ENCODE results near the gene REC8. TPM values are rescaled to one million over a fixed set of nuclear protein-coding genes. Genes with fewer than 3 reads are reported as not detected.

REC8 gene
- total and polyA plus RNA-seq, 2 of the 4 experiments (the other 2 are of a cell fraction) = 0.36 to 3.5 TPM

DNA sequence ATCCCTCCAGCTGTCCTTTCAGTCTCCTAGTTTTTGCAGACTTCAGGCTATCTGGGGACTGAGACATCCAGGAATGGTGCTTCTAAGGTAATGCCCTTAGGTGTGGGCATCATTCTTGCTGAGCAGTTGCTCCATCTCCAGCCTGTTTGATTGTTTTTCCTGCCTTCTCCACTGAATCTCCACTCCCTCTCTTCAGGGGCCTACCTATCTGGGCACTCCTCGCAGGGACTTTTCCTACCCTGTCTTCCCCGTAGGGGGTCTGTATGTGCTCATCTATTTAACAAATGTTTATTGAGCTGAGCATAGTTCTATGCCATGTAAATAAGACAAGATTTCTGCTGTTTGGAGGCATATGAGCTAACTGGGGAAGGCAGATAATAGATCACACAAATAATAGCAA is 38.9 kb upstream of the REC8 start:
- Histone ChIP-seq H3K4me3 (ENCODE audit: insufficient read depth, low read depth, low read length) (no peak overlapping the region), H3K9ac (ENCODE audit: low read depth, low read length) (no peak overlapping the region), H2BK120ac (ENCODE audit: low read depth, low read length) (no peak overlapping the region), H3K14ac (replicated peaks; ENCODE audit: low read depth, low read length) (no peak overlapping the region), H3K27me3 (ENCODE audit: control insufficient read depth, insufficient read depth, low read length) (no peaks in the 10 kb centered on the region), H4K91ac (ENCODE audit: insufficient read depth, low read depth, low read length) (no peak overlapping the region), H3K36me3 (ENCODE audit: control insufficient read depth, insufficient read depth, low read length) (peaks cover 6% of the 10 kb centered on the region), H3K4me2 (ENCODE audit: low read depth, low read length) (no peak overlapping the region), H3K56ac (ENCODE audit: extremely low read depth, insufficient read depth, low read length) (no peak overlapping the region), H2AK5ac (ENCODE audit: low read depth, low read length) (no peak overlapping the region), H3K4me1 (ENCODE audit: control insufficient read depth, insufficient read depth, low read length) (peaks cover 8% of the 10 kb centered on the region; the same call in 1 of the 2 replicates), H3K23ac (ENCODE audit: low read depth, low read length) (no peak overlapping the region), H3K18ac (ENCODE audit: low read depth, low read length) (no peak overlapping the region), H3K9me3 (ENCODE audit: control insufficient read depth, insufficient read depth, low read length) (no peaks in the 10 kb centered on the region), H3K9me1 (ENCODE audit: insufficient read depth, low read length) (peaks cover 12% of the 10 kb centered on the region), H4K5ac (ENCODE audit: low read depth, low read length) (no peak overlapping the region), H2BK15ac (ENCODE audit: low read depth, low read length) (no peak overlapping the region), H2AFZ (replicated peaks; ENCODE audit: low read length, poor library complexity) (no peak overlapping the region), H3K4ac (ENCODE audit: low read depth, low read length) (no peak overlapping the region), H2BK5ac (ENCODE audit: low read depth, low read length, poor library complexity, severe bottlenecking) (no peak overlapping the region), H4K20me1 (ENCODE audit: insufficient read depth, low read length) (0 out of 2 replicates have a peak, but pooled peaks cover 6% of the 10 kb centered on the region), H4K8ac (ENCODE audit: low read depth in 2 of 2, low read length in 2 of 2) (no peak overlapping the region), H2BK20ac (ENCODE audit: low read depth, low read length) (no peak overlapping the region), H2AK9ac (replicated peaks; ENCODE audit: low read depth, low read length, poor library complexity) (no peak overlapping the region), H3K79me1 (ENCODE audit: low read depth in 1 of 2, low read length in 2 of 2) (peaks cover 10 to 18% of the 10 kb centered on the region in 2 experiments; a peak in 3 of 4 replicates), H3K27ac (ENCODE audit: insufficient read depth, low read length) (no peak overlapping the region)
- no TSS peak for BruUV-seq (replicated peaks)
- ATAC-seq (ENCODE audit: low read depth) (no peak), DNase-seq (no peak)
- in situ Hi-C loops (cut with MboI; ENCODE audit: low sequenced_read_pairs) (loop anchor here (10.0 to 25.0 kb wide), 3 partner anchors 302 to 1046 kb away; partner anchors contain the start of genes ACIN1, BCL2L2, C14orf119 and PABPN1), intact Hi-C loops (cut with micrococcal nuclease) (no loop called here), dilution Hi-C loops (cut with HindIII; ENCODE audit: low sequenced_read_pairs, unreplicated experiment) (no loop called here)
- ChIA-PET CTCF (no interaction called here), POLR2A (ENCODE audit: unreplicated experiment) (no interaction called here)
- WGBS, 2 experiments (ENCODE audit: extremely low coverage in 2 of 2, insufficient read length in 1 of 2) = no CpG with 5 or more reads among the region's 2 CpGs
- TF ChIP-seq FOS (IDR thresholded peaks at IDR 0.05; ENCODE audit: low read depth, low read length) (no peak), BHLHE40 (IDR thresholded peaks at IDR 0.05; ENCODE audit: low read depth, low read length) (no peak), POLR2A (IDR thresholded peaks at IDR 0.05; ENCODE audit: low read depth, low read length) (no peak), CHD1 (IDR thresholded peaks at IDR 0.05; ENCODE audit: low read depth, low read length) (no peak), RFX5 (IDR thresholded peaks at IDR 0.05; ENCODE audit: low read depth, low read length) (no peak), MAFK (IDR thresholded peaks at IDR 0.05; ENCODE audit: low read depth, low read length) (no peak), NFE2L2 (IDR thresholded peaks at IDR 0.05; ENCODE audit: low read depth, low read length) (no peak), CEBPB (IDR thresholded peaks at IDR 0.05; ENCODE audit: low read depth, low read length) (no peak), RCOR1 (IDR thresholded peaks at IDR 0.05; ENCODE audit: insufficient replicate concordance, low read length) (no peak), MAZ (IDR thresholded peaks at IDR 0.05; ENCODE audit: borderline replicate concordance, low read depth, low read length) (no peak), MXI1 (IDR thresholded peaks at IDR 0.05; ENCODE audit: borderline replicate concordance, low read depth, low read length) (no peak), SMC3 (IDR thresholded peaks at IDR 0.05; ENCODE audit: low read depth, low read length) (no peak), RAD21 (IDR thresholded peaks at IDR 0.05; ENCODE audit: low read length) (no peak)
- TF ChIP-seq, protein P1, sequence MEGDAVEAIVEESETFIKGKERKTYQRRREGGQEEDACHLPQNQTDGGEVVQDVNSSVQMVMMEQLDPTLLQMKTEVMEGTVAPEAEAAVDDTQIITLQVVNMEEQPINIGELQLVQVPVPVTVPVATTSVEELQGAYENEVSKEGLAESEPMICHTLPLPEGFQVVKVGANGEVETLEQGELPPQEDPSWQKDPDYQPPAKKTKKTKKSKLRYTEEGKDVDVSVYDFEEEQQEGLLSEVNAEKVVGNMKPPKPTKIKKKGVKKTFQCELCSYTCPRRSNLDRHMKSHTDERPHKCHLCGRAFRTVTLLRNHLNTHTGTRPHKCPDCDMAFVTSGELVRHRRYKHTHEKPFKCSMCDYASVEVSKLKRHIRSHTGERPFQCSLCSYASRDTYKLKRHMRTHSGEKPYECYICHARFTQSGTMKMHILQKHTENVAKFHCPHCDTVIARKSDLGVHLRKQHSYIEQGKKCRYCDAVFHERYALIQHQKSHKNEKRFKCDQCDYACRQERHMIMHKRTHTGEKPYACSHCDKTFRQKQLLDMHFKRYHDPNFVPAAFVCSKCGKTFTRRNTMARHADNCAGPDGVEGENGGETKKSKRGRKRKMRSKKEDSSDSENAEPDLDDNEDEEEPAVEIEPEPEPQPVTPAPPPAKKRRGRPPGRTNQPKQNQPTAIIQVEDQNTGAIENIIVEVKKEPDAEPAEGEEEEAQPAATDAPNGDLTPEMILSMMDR (conservative IDR thresholded peaks at IDR 0.05; ENCODE audit: low read depth, low read length) = no peak
- TF ChIP-seq, protein P2, sequence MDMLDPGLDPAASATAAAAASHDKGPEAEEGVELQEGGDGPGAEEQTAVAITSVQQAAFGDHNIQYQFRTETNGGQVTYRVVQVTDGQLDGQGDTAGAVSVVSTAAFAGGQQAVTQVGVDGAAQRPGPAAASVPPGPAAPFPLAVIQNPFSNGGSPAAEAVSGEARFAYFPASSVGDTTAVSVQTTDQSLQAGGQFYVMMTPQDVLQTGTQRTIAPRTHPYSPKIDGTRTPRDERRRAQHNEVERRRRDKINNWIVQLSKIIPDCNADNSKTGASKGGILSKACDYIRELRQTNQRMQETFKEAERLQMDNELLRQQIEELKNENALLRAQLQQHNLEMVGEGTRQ (IDR thresholded peaks at IDR 0.05; ENCODE audit: low read depth, low read length) = no peak
- TF ChIP-seq, protein P3, sequence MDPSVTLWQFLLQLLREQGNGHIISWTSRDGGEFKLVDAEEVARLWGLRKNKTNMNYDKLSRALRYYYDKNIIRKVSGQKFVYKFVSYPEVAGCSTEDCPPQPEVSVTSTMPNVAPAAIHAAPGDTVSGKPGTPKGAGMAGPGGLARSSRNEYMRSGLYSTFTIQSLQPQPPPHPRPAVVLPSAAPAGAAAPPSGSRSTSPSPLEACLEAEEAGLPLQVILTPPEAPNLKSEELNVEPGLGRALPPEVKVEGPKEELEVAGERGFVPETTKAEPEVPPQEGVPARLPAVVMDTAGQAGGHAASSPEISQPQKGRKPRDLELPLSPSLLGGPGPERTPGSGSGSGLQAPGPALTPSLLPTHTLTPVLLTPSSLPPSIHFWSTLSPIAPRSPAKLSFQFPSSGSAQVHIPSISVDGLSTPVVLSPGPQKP (IDR thresholded peaks at IDR 0.05; ENCODE audit: borderline replicate concordance, low read depth, low read length) = no peak
